Neuron (in vitro differentiated cells): ENCODE data around the gene PPP1R13B.

Experiments
- H2AFZ ChIP-seq: one replicate; pipeline ENCODE4 v1.6.1; 2013; ENCODE audit warnings: low read depth, mild to moderate bottlenecking, inconsistent platforms, low read length, moderate library complexity
- H3K27me3 ChIP-seq: one replicate; pipeline ENCODE4 v1.6.1; 2013; ENCODE audit warnings: low read length; ENCODE audit not compliant: insufficient read depth
- H3K36me3 ChIP-seq: one replicate; pipeline ENCODE4 v1.6.1; 2013; ENCODE audit warnings: low read length; ENCODE audit not compliant: insufficient read depth
- H3K4me1 ChIP-seq: one replicate; pipeline ENCODE4 v1.6.1; 2013; ENCODE audit warnings: low read length; ENCODE audit not compliant: insufficient read depth
- H3K4me3 ChIP-seq: 2 replicates; pipeline ENCODE4 v1.5.1; 2013; ENCODE audit warnings: mild to moderate bottlenecking, low read length, moderate library complexity
- H3K9me3 ChIP-seq: one replicate; pipeline ENCODE4 v1.6.1; 2013; ENCODE audit warnings: low read length

PPP1R13B gene

DNA sequence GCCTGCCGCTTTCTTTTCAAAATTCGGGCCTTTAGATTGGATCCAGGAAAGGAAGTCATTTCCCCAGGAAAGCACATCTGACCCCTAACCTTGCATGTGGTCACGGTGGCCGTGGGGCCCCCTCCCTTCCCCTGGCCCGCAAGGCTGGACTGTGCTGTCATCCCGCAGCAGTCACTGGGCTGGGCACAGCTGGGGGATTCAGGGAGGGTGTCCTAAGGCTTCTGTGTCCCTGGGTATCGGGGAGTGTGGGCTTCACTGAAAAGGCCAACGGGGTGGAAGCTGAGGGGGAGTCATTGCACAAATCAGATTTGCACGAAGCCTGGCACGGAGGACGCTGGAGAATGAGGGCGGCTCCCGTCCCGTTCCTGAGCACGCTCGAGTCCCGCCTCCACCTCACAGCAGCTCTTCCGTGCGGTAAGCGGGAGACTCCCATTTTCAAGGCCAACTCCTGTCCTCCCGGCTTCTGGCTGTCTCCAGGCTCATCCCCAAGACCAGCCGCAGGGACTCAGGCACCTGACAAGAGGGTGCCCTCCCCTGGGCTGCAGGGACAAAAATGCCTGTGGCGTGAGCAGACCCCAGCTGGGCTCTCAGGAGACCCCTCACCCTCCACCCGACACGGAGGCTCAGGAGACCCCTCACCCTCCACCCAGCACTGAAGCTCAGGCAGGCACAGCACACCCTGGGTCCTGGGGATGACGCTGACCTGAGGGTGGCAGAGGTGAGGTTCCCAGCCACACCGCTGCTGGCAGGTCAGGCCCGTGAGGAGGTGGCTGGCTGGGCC is 141.7 kb downstream of the PPP1R13B start:
- peaks cover 70% of the 10 kb centered on the region for H3K36me3 ChIP-seq
- H3K27me3 ChIP-seq = no peaks in the 10 kb centered on the region
- no peak overlapping the region for H2AFZ ChIP-seq
- H3K9me3 ChIP-seq = no peaks in the 10 kb centered on the region
- H3K4me3 ChIP-seq = no peak overlapping the region
- peaks cover 14% of the 10 kb centered on the region for H3K4me1 ChIP-seq

GRCh38 chr14:103705118-103705503 is 142.3 kb downstream of the PPP1R13B start:
- peaks cover 74% of the 10 kb centered on the region for H3K36me3 ChIP-seq
- no peak overlapping the region for H2AFZ ChIP-seq
- no peaks in the 10 kb centered on the region for H3K27me3 ChIP-seq
- H3K9me3 ChIP-seq = no peaks in the 10 kb centered on the region
- H3K4me1 ChIP-seq = peaks cover 14% of the 10 kb centered on the region
- no peak overlapping the region for H3K4me3 ChIP-seq

GRCh38 chr14:103704708-103705107 is 142.7 kb downstream of the PPP1R13B start:
- Histone ChIP-seq H3K4me3 (no peak overlapping the region), H2AFZ (no peak overlapping the region), H3K4me1 (peaks cover 14% of the 10 kb centered on the region), H3K36me3 (peaks cover 75% of the 10 kb centered on the region), H3K9me3 (no peaks in the 10 kb centered on the region), H3K27me3 (no peaks in the 10 kb centered on the region)

- no peak overlapping the region for H3K4me3 ChIP-seq
- H2AFZ ChIP-seq = no peak overlapping the region
- H3K9me3 ChIP-seq = no peaks in the 10 kb centered on the region
- H3K27me3 ChIP-seq = no peaks in the 10 kb centered on the region
- peaks cover 14% of the 10 kb centered on the region for H3K4me1 ChIP-seq
- H3K36me3 ChIP-seq = peaks cover 78% of the 10 kb centered on the region
Measured at GRCh38 chr14:103703433-103704385, 143.7 kb downstream of the PPP1R13B start.

DNA sequence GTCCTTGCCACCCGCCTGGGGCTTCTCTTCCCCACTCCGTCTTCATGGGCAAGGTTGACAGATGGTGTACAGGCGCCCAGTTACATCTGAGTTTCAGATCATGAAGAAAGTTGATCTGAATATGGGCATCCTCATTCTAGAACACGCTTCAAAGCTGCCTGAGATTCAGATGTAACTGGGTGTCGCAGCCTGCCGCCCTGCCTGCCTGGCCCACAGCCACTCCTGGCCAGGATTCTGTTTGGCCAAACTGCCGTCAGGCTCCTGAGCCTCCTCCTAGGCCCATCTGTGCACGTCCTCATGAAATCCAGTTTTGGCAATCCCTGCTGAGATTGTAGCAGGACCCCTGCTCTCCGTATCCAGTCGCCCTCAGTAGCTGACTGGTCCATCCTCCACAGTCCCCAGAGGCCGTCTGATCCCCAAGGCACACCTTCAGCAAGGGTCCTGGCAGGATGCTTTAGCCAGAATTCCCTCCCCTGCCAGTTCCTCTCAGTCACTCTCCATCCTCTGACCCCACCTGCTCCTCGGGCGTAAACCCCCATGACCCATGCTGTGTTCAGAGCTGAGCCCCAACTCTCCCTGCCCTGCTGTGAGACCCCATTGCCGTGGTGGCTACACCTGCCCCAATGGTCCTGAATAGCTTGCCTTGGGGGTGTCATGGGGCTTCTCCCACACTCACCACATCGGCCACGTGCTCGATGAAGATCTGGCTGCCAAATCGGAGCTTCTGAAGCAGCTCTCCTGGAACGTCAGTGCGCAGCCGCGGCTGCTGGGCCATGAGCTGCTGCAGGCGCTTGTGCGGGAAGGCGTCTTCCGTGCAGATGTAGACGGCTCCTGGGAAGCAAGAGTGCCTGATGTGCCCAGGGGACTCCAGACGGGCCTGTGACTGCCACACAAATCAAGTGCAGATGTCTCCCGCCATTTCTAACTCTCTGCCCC is 144.6 kb downstream of the PPP1R13B start:
- Histone ChIP-seq H3K4me3 (no peak overlapping the region), H3K36me3 (peaks cover 78% of the 10 kb centered on the region), H2AFZ (no peak overlapping the region), H3K4me1 (peaks cover 14% of the 10 kb centered on the region), H3K9me3 (no peaks in the 10 kb centered on the region), H3K27me3 (no peaks in the 10 kb centered on the region)

DNA sequence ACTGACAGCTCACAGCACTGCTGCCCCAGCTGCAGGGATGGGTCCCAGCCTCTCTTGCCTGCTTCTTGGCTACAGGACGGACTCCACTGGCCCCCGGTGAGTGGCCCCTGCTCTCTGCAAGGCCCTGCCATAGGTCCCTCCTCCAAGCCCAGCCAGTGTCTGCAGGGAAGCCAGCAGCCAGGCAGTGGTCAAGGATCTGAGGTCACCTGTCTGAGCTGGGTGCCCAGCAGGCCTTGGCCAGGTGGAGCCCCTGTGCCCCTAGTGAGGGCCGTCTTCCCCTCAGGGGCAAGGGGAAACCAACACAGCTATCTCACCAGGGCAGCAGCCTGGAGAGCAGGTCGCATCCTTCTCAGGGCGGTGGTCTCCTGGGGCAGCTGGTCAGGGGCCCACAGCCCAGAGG is 145.3 kb downstream of the PPP1R13B start:
- peaks cover 79% of the 10 kb centered on the region for H3K36me3 ChIP-seq
- H3K9me3 ChIP-seq = no peaks in the 10 kb centered on the region
- no peak overlapping the region for H3K4me3 ChIP-seq
- peaks cover 14% of the 10 kb centered on the region for H3K4me1 ChIP-seq
- no peak overlapping the region for H2AFZ ChIP-seq
- no peaks in the 10 kb centered on the region for H3K27me3 ChIP-seq

- H3K4me1 ChIP-seq = peaks cover 14% of the 10 kb centered on the region
- H3K36me3 ChIP-seq = peaks cover 83% of the 10 kb centered on the region
- no peak overlapping the region for H2AFZ ChIP-seq
- H3K27me3 ChIP-seq = no peaks in the 10 kb centered on the region
- H3K4me3 ChIP-seq = no peak overlapping the region
- no peaks in the 10 kb centered on the region for H3K9me3 ChIP-seq
Measured at GRCh38 chr14:103700753-103701490, 146.5 kb downstream of the PPP1R13B start.

DNA sequence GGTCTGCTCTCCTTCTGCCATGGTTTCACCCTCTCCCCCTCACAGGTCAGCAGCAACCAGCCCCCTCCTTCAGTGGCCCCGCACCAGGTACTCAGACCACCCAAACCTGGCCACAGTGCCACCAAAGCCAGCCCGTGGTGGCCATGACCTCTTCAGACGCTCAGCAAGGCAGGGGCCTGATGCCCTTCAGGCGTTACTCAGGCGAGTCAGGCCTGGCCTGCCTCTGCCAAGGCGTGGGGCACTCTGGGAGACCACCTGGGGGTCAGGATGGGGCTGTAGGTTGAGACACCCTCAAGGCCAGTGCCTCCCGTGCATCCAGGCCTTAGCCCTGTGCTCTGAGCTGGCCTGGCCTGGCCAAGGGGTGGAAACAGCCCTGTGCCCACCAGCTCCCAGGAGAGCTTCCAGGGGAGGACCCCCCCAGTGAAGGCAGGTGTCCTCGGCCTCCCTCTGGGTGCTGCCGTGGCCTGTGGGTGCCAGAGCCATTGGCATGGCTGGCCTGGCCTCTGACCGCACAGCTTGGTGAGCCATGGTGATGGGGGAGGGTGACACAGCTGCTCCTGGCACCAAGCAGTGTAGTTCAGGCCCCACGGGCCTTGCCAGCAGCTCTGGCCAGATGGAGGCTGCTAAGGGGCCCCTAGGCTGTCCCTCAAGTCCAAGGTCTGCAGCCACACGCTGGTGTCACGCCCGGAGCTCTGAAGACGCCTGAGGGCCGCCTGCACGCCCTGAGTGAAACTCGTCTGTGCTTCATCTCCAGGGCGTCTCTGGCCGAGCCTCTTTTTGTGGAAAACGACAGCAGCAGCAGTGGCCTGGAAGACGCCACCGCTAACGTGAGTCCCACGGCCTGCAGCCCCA is 147.2 kb downstream of the PPP1R13B start:
- H3K9me3 ChIP-seq = no peaks in the 10 kb centered on the region
- no peak overlapping the region for H3K4me3 ChIP-seq
- peaks cover 81% of the 10 kb centered on the region for H3K36me3 ChIP-seq
- no peaks in the 10 kb centered on the region for H3K27me3 ChIP-seq
- H3K4me1 ChIP-seq = peaks cover 14% of the 10 kb centered on the region
- no peak overlapping the region for H2AFZ ChIP-seq

DNA sequence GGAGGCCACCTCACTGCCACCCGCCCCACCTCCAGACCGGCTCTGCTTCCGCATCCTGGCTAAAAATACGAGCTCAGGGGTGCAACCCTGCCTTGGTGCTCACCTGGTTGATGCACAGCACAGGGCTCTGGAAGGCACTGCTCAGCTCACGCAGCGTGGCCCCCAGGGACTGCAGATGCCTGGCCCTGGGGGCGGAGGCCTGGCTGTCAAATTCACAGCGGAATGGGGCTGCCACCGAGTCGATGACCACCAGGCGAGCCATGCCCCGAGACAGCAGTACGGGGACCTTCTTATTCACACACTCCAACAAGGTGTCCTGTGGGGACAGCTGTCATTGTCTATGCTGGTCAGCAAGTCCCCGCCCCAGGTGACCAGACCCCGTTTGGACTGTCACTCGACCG is 148.1 kb downstream of the PPP1R13B start:
- no peaks in the 10 kb centered on the region for H3K27me3 ChIP-seq
- H3K4me1 ChIP-seq = peaks cover 14% of the 10 kb centered on the region
- no peak overlapping the region for H3K4me3 ChIP-seq
- H3K9me3 ChIP-seq = no peaks in the 10 kb centered on the region
- no peak overlapping the region for H2AFZ ChIP-seq
- H3K36me3 ChIP-seq = peaks cover 82% of the 10 kb centered on the region

DNA sequence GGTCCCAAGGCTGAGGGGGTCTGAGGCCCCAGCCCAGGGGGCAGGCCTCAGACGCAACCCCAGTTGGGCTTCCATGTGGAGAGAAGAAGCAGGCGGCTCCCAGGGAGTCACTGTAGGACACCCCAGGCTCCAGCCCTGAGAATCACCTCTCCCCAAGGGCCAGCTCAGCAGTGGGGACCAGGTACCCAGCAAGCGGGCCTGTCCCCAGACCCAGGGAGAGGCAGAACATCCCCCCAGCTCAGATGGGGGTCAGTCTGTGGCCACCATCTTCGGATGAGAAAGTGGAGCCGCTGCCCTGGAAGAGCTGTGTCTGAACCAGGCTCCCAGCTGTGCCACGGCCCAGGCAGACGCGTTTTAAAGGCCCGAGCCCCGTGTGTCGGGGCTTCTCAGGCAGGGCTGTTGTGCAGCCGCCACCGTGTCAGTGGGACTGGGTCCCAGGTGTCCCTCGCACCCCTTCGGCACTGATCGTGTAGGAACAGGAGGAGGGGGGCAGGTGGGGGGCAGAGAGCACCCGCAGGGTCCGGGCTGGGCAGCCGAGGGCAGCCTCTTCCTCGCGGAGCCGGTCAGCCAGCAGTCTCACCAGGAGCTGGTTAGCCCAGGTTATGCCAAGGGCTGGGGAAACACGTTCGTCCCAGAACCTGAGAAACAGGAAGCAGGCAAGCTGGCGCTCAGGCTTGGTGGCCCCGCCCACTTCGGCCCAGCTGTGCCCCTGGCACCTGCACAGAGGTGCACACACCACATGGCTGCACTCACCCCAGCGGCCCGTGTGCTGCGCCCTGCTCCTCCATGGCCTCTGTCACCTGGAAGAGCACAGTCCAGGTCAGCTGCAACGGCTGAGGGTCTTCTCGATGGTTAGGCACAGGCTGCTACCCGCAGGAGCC is 148.8 kb downstream of the PPP1R13B start:
- no peak overlapping the region for H2AFZ ChIP-seq
- H3K27me3 ChIP-seq = no peaks in the 10 kb centered on the region
- H3K4me1 ChIP-seq = peaks cover 9% of the 10 kb centered on the region
- no peaks in the 10 kb centered on the region for H3K9me3 ChIP-seq
- peaks cover 88% of the 10 kb centered on the region for H3K36me3 ChIP-seq
- H3K4me3 ChIP-seq = no peak overlapping the region
